ENCODE results near the gene KRTAP13-3.

Gene KRTAP13-3, protein sequence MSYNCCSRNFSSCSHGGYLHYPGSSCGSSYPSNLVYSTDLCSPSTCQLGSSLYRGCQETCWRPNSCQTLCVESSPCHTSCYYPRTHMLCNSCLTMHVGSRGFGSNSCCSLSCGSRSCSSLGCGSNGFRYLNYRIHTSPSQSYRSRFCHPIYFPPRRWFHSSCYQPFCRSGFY

DNA sequence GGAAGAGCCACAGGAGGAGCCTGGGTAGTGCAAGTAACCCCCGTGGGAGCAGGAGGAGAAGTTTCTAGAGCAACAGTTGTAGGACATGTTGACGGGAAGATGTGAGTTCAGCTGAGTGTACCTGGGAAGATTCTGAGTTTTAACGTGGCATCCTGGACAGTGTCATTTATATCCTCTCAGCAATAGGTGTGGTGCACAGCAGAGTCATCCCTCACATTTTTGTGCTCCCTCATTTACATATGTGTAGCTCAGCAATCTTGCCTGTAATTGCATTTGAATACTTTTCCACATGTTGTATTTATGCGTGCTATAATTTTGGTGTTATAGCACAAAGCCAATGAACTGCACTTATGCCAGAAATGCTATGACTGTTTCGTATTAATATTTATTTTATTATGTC lies at the start of gene KRTAP13-3:
Gene KRTAP13-3, minus strand, starts transcription at position 101 of the 400 bp plus-strand sequence. Its CDS starts 14 bp downstream, at position 87.
- no peak for DNase-seq

DNA sequence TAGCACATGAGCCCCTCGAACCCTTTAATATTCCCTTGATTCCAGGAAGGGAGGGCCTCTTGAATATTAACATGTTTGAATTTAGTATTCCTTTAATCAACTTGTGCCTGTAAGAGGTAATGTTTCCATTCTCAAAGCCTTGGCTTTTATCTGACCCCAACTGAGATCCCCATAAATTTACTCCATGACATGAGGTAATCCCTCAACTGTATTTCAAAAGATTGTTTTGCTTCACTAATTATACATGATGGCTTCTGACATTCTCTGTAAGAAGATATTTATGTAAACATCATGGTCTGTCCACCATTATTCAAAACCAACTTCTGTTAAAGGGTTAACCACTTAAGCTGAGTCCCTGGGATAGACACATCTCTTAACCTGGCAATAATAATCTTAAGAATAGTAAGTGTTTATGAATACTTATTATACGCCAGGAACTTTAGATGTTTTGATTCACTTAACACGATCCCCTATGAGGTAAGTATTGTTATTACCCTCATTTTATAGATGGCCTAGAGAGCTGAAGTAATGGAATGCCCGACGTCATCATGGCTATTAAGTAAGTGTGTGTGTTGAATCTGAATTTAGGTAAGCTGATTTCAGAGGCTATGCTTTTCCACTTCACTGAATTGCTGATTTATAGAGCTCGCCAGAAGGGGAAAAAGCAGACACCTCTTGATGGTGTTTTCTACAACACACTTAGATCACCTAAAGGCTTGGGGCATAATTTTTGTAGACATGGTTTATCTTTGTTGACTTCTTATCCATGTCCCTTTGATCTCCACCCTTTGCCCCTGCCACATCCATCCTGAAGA lies 43.4 kb upstream of the KRTAP13-3 start:
- DNase-seq, result no peak

DNA sequence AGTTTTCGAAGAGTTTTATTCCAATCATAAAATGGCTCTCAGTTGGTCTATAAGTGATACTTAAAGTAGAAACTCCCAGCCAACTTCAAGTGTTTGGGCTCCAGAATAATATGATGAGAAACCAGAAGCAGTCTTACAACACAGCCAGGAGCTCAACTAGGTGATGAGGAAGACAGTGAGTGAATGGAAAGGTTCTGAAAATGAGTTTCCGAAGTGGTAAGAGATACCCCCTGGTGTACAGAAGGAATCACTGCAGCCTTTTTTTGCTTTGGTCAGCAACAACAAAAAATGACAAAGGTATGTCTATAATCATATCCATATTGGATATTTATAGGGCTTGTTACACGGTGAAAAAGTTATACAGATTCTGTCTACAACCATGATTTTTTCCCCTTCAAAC lies 38.0 kb upstream of the KRTAP13-3 start:
- DNase-seq, result no peak

DNA sequence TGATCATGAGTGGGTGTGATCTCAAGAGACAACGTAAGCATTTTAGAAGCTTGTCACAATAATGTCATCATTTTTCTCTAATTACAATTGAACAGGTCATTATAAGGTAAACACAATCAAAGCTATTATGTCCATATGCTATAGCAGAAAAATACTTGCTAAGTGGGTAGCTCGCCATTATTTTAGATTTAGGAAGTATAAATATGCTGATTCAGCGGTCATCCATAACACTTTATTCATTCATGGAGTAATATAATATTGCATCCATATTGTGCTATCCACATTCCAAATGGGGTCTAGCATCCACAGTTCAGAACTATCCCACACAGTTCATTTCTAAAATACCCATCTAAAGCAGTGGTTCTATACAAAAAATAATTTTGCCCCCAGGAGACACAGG lies 22.8 kb upstream of the KRTAP13-3 start:
- DNase-seq, result no peak

DNA sequence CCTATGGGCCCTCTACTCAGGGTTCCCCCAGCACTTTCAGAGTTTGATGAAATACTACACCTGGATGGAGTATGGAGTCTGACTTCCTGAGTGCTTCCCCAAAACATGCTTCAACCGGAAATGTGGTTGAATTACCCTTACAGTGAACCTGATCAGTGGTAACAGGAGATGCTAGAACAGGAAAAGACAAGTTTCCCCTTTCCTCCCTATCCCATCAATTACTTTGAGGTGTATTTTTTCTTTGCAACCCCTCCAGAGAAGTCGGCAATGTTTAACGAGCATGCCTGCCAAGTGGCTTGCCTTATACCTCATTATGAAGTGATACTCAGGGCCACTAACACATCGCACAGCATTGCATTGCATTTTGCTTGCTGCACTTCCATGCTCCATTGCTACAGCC lies 21.3 kb upstream of the KRTAP13-3 start:
- DNase-seq, result no peak

DNA sequence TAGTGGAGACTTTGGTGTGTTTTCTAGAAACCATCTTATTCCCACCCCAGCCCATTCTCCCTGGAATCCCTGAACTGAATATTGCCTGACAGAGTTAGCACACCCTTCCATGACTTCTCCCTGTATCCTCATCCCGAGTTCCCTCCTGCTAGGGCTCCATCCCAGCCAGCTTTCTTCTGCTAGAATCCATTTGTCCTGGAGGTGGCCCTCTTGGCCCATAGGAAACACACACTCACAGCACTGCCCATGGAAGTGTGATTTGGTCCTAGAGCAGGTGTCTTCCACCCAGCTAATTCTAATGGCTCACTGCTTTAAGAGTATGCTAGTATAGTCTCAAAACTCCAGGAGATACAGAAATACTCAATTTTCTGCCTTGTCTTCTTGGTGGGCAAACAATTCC lies 18.5 kb upstream of the KRTAP13-3 start:
- DNase-seq, result no peak

DNA sequence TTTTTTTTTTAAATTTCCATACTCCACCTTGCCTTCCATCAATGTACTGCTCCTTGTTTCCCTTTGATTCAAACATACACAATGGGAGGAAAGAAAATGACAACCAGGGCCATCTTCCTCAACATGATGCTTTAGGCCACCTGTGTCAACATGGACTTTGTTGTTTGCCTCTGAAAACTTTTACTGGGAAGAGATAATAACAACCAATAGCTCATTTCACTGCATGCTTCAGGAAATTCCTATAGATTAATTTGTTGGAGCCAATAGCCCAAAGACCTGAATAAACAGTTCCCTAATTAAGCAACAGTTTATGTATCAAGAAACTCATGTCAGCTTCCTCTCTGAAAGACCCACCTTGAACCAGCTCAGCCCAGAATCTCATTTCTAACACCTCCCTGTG lies 17.5 kb upstream of the KRTAP13-3 start:
- DNase-seq, result no peak

DNA sequence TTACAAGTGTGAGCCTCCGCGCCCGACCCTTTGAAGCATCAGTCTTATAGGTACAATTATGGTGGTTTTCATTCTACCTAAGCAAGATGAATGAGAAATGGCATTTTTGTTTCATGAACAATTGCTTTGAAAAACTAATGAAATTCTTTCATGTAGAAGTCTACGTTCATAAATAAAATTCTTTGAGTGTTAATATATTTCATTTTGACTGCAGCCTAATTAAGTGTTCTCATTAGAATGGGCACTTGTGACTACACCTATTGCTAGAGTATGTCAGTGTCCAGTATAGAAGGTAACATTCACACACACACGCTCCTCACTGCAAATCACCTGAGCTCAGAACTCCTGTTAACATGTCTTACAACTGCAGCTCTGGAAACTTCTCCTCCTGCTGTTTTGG lies 14.2 kb upstream of the KRTAP13-3 start, which contains the start of gene KRTAP15-1:
Gene KRTAP15-1, plus strand, starts transcription at position 301 of the 400 bp plus-strand sequence. Its CDS starts 53 bp downstream, at position 354.
- DNase-seq, result no peak

DNA sequence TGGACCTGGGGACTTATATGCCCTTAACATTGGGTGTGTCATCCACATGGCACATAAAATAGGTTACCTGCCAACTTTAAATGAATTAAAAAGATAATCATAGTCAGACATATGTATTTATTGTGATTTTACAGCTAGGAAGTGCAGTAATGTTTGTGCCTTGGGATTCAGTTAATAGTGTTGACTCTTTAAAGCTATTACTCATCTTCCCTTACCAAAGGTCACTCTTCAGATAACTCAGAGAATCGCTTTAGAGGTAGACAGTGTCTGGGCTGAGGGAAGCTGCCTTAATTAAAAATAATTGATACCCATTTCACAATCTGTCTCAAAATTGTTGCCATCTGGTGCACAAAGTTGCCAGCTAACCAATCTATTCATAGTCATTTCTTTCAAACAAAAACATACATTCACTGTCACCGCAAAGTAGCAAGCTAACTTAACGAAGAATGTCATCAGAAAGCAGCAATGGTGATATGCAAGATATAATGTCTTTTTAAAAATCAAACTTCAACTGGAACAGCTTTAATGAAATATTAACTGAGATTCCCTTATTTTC lies 11.4 kb upstream of the KRTAP13-3 start:
- DNase-seq, result no peak

DNA sequence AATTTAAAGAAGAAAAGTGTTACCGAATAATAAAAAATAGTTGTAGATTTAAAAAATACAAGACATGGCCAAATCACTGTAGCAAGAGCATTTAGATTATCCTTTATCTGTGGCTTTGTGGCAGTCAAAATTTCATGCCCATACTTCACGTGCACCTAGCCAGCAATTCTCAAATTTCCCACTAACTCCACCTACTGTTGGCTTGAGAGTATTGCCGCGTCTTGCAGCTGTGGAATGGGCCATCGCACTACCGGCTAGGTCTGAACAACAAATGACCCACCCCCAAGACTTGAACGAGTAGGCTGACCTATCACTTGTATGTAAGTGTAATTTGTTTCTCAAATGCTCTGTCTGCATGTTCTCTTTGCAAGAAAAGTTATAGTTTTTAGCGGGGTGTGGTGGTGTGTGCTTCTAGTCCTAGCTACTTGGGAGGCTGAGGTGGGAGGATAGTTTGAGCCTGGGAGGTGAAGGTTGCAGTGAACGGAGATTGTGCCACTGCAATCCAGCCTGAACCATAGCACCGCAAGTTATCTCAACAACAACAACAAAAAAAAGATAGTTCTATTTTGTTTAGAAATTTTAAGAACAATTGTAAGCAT lies 8.4 kb upstream of the KRTAP13-3 start:
- DNase-seq, result no peak

DNA sequence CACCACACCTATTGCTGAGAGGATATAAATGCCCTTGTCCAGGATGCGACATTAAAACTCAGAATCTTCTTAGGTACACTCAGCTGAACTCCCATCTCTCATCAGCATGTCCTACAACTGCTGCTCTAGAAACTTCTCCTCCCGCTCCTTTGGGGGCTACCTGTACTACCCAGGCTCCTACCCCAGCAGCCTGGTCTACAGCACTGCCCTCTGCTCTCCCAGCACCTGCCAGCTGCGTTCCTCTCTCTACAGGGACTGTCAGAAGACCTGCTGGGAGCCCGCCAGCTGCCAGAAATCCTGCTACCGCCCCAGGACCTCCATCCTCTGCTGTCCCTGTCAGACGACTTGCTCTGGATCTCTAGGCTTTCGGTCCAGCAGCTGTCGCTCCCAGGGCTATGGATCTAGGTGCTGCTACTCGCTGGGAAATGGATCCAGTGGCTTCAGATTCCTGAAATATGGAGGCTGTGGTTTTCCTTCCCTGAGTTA lies 4.5 kb upstream of the KRTAP13-3 start, which contains the start of gene KRTAP13-4:
Gene KRTAP13-4, plus strand, starts transcription at position 51 of the 486 bp plus-strand sequence. Its CDS starts 56 bp downstream, at position 107.
- DNase-seq, result no peak

DNA sequence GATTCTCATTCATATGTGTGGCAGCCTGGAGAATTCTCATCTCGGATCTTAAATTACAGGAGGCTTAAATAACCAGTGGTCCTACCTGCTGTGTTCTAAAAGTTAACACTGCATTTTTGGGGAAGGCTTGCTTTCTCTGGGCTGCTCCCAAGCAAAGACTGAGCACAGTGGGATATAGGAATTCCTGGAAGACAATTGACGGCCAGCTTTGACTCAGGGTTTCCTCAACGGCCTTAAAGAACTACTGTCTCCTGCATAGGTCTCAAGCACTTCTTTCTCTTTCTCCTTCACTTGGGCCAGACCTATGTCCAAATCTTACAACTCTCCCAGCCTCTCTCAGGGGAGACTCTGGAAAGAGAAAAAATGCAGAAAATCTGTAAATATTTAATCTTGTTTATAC lies 1.0 kb upstream of the KRTAP13-3 start:
- no peak for DNase-seq

DNA sequence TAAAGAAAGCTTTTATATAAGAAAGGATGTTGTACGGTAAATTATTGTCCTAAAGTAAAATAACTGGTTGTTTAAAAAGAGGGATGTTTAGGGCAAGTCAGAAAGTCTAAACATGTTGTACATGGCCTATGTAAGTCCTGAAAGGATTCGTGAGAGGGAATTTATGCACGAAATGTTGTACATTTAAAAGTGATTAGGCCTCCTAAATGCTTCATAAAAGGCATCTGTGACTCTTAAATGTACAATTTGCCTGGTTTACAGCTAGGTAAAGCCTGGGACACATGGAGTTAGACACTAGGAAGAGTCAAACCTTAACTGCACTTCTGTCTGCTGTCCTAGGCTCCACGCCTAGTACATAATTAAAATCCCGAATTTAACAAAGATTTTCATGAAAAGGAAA lies 9.7 kb downstream of the KRTAP13-3 start:
- DNase-seq, result no peak

DNA sequence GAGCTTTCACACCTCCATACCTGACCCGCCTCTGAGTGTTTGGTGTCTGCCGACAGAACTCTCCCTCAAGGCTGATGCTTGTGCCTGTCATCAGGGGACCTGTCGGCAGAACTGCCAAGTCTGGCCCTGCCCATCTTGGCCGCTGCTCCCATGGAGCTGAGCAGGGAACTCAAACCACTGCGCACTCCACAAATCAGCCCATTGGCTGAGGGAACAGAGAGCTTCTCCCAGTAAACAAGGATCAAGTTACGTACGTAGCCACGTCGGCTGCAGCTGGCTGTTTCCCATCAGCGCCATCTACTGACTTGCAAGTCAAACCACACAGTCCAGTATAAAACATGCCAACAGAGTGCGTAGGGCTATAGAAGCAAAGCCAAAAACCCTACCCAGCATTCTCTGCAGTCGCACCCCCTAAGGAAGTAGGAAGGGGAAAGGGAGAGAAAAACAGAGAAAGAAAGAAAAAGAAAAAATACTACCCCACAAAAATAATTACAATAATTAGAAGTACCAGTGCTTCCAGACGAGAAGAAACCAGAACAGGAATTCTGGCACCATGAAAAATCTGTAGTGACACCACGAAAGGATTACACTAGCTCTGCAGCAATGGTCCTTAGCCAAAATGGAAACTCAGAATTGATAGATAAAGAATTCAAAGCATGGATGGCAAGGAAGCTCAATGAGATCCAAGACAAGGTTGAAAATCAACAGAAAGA lies 16.8 kb downstream of the KRTAP13-3 start:
- DNase-seq, result no peak

DNA sequence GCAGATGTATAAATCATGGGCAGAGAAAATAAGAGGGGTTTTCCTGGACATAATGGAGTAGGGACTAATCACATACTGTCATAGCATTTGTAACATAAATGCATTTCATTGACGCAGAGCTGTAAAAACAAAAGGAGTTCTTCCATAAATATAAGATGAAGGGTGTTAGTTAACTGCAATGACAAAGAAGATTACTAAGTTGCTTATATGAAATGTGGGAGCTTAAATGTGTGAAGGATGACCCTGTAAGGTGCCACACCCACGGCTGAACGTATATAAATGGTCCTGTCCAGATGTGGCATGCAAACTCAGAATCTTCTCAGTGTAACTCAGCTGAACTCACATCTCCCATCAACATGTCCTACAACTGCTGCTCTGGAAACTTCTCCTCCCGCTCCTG lies 30.0 kb downstream of the KRTAP13-3 start, which contains the start of gene KRTAP13-1:
Gene KRTAP13-1, plus strand, starts transcription at position 301 of the 400 bp plus-strand sequence. Its CDS starts 56 bp downstream, at position 357.
- no peak for DNase-seq

DNA sequence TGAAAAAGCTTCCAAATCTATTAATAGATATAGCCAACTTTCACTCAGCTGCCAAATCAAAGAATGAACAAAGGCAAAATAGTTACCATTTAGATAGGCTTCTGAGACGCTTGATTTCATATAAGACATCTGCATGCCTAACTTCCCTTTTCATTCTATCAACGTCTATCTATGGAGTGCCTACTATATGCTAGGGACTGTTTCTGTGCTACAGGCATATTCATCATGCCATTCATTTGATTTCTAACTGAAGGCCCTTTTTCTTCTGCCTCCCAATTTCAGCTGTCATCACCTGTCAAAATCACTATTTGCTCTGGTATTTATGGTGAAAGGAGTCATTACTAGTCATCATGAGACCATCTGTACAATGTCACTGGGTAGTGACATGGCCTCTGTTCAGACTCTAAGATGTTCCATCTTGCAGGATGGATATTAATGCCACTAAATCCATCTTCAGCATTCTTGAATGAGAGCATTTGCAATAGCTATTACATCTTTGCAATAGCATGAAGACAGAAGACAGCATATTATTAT lies 34.2 kb downstream of the KRTAP13-3 start:
- DNase-seq, result no peak

DNA sequence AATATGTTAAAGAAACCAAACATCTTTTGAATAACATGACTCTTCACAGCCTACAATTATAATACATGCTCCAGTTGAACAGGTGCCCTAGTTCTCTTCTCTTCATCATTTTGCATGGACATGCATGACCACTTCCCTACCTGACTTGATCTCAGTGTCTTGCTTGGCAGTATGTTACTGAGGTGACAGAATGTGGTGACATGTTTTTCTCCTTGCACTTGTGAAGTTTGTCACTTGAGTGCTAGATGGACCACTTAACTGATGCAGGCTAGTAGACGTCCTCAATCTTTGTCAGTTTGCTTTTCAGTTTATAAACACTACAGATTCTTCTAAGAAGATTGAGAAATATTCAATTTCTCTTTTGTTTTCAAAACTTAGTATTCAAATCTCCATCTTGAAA lies 43.5 kb downstream of the KRTAP13-3 start:
- DNase-seq, result no peak
